ENCODE measurements around the gene IDH3A. TPM values are rescaled to one million over a fixed set of nuclear protein-coding genes. Genes with fewer than 3 reads are reported as not detected.
A peak's percentile ranks its signal among the peaks of the same experiment; 100 is the strongest.

The IDH3A gene
- total RNA-seq, 2 experiments from 2014 or later = 106 to 110 TPM

GRCh38 chr15:78156653-78157052 is 7.5 kb downstream of the IDH3A start:
- intact Hi-C loops (cut with micrococcal nuclease) = no loop called here
- POLR2A ChIA-PET = interaction anchor here (1.2 to 1.7 kb wide), 2 partner anchors 10 to 17 kb away, joined by 3 read pairs; no protein-coding TSS in a partner anchor
- H3K4me1 Mint-ChIP-seq (ENCODE audit: low read depth) = peaks cover 11% of the 10 kb centered on the region
- CTCF ChIA-PET = interaction anchor here (0.7 to 1.3 kb wide), 4 partner anchors 22 to 190 kb away, joined by 3 read pairs; no protein-coding TSS in a partner anchor
- ATAC-seq (no peak), DNase-seq (no peak)
- no peak overlapping the region for H3K4me3 Mint-ChIP-seq
- no peak overlapping the region for H3K27ac Mint-ChIP-seq
- TF ChIP-seq CTCF (IDR thresholded peaks at IDR 0.05) = no peak
- H3K9me3 Mint-ChIP-seq = no peaks in the 10 kb centered on the region
- peaks cover 23% of the 10 kb centered on the region for H3K36me3 Mint-ChIP-seq (ENCODE audit: low read depth)
- H3K27me3 Mint-ChIP-seq = no peaks in the 10 kb centered on the region

GRCh38 chr15:78157203-78157602 is 8.0 kb downstream of the IDH3A start:
- no peak overlapping the region for H3K4me3 Mint-ChIP-seq
- H3K4me1 Mint-ChIP-seq (ENCODE audit: low read depth) = peaks cover 11% of the 10 kb centered on the region
- no peak for TF ChIP-seq CTCF (IDR thresholded peaks at IDR 0.05)
- H3K9me3 Mint-ChIP-seq = no peaks in the 10 kb centered on the region
- no peak overlapping the region for H3K27ac Mint-ChIP-seq
- no peak for ATAC-seq
- no peaks in the 10 kb centered on the region for H3K27me3 Mint-ChIP-seq
- intact Hi-C loops (cut with micrococcal nuclease) = no loop called here
- DNase-seq = no peak
- peaks cover 28% of the 10 kb centered on the region for H3K36me3 Mint-ChIP-seq (ENCODE audit: low read depth)
- POLR2A ChIA-PET = interaction anchor here (1.2 kb wide), 1 partner anchor 10 kb away, joined by 3 read pairs; no protein-coding TSS in a partner anchor
- CTCF ChIA-PET = interaction anchor here (0.7 to 1.3 kb wide), 3 partner anchors 22 to 38 kb away, joined by 3 read pairs; no protein-coding TSS in a partner anchor

- POLR2A ChIA-PET = interaction anchor here (2.3 kb wide), 1 partner anchor 9 kb away, joined by 13 read pairs; the partner anchor contains the start of gene IDH3A
- H3K27ac Mint-ChIP-seq = no peak overlapping the region
- H3K4me1 Mint-ChIP-seq (ENCODE audit: low read depth) = no peaks in the 10 kb centered on the region
- intact Hi-C loops (cut with micrococcal nuclease) = no loop called here
- H3K4me3 Mint-ChIP-seq = no peak overlapping the region
- no peaks in the 10 kb centered on the region for H3K9me3 Mint-ChIP-seq
- H3K27me3 Mint-ChIP-seq = no peaks in the 10 kb centered on the region
- DNase-seq (no peak), ATAC-seq (no peak)
- CTCF ChIA-PET = no interaction called here
- TF ChIP-seq CTCF (IDR thresholded peaks at IDR 0.05) = no peak
- H3K36me3 Mint-ChIP-seq (ENCODE audit: low read depth) = peaks cover 25% of the 10 kb centered on the region
These were observed 10.2 kb downstream of the IDH3A start for GRCh38 chr15:78159395-78159794.

GRCh38 chr15:78162038-78162437 is 12.9 kb downstream of the IDH3A start:
- TF ChIP-seq CTCF (IDR thresholded peaks at IDR 0.05) = no peak
- DNase-seq (peak; percentile 68), ATAC-seq (peak; percentile 96)
- H3K36me3 Mint-ChIP-seq (ENCODE audit: low read depth) = peaks cover 43% of the 10 kb centered on the region
- peak overlapping the region; percentile 65 for H3K27ac Mint-ChIP-seq
- ChIA-PET CTCF (interaction anchor here (0.9 to 2.5 kb wide), 4 partner anchors 10 to 78 kb away, joined by 3 to 12 read pairs (median 3); no protein-coding TSS in a partner anchor), POLR2A (interaction anchor here (0.9 to 1.7 kb wide), 3 partner anchors 12 to 22 kb away, joined by 3 to 6 read pairs (median 3); partner anchors contain the start of gene IDH3A)
- H3K27me3 Mint-ChIP-seq = no peaks in the 10 kb centered on the region
- H3K9me3 Mint-ChIP-seq = no peaks in the 10 kb centered on the region
- intact Hi-C loops (cut with micrococcal nuclease) = no loop called here
- H3K4me3 Mint-ChIP-seq = no peak overlapping the region
- peaks cover 6% of the 10 kb centered on the region for H3K4me1 Mint-ChIP-seq (ENCODE audit: low read depth)

- Mint-ChIP-seq H3K4me1 (ENCODE audit: low read depth) (peaks cover 16% of the 10 kb centered on the region), H3K27me3 (no peaks in the 10 kb centered on the region), H3K36me3 (ENCODE audit: low read depth) (peaks cover 49% of the 10 kb centered on the region), H3K4me3 (no peak overlapping the region), H3K27ac (peak overlapping the region; percentile 15), H3K9me3 (no peaks in the 10 kb centered on the region)
- TF ChIP-seq CTCF (IDR thresholded peaks at IDR 0.05) = no peak
- POLR2A ChIA-PET = interaction anchor here (0.7 kb wide), 1 partner anchor 31 kb away, joined by 3 read pairs; no protein-coding TSS in a partner anchor
- DNase-seq = no peak
- no peak for ATAC-seq
- CTCF ChIA-PET = interaction anchor here (0.9 to 1.3 kb wide), 2 partner anchors 14 to 197 kb away, joined by 3 to 4 read pairs; no protein-coding TSS in a partner anchor
- intact Hi-C loops (cut with micrococcal nuclease) = no loop called here
These were observed 14.8 kb downstream of the IDH3A start for GRCh38 chr15:78164010-78164409.

Data from activated CD8-positive, alpha-beta T cell treated with anti-CD3 and anti-CD28 coated beads for 36 hours (primary cell).